Epithelial cell of proximal tubule (primary cell): ENCODE data around the gene MANSC4. TPM values are rescaled to one million over a fixed set of nuclear protein-coding genes. Genes with fewer than 3 reads are reported as not detected.
A peak's percentile ranks its signal among the peaks of the same experiment; 100 is the strongest.

Source experiments
- DNase-seq: peaks from one replicate; pipeline ENCODE4 v3.0.0-alpha.2; 2011; ENCODE audit warnings: low read depth
- H3K4me3 ChIP-seq: 2 replicates; pipeline ENCODE4 v1.5.1; 2011; ENCODE audit warnings: low read depth, mild to moderate bottlenecking, low read length
- total RNA-seq: library from RNA; depleted of rRNA; stranded (reverse); fragments of >200 nt; gene quantifications from 2 replicates; pipeline ENCODE4 v1.2.3, GENCODE V29; 2015
- TF ChIP-seq, protein P1 (sequence below): conservative IDR thresholded peaks from 2 replicates; pipeline ENCODE4 v1.5.1; 2012; ENCODE audit warnings: low read depth, mild to moderate bottlenecking, low read length

Gene MANSC4
- total RNA-seq, 1 donor from 2014 or later: not detected

DNA sequence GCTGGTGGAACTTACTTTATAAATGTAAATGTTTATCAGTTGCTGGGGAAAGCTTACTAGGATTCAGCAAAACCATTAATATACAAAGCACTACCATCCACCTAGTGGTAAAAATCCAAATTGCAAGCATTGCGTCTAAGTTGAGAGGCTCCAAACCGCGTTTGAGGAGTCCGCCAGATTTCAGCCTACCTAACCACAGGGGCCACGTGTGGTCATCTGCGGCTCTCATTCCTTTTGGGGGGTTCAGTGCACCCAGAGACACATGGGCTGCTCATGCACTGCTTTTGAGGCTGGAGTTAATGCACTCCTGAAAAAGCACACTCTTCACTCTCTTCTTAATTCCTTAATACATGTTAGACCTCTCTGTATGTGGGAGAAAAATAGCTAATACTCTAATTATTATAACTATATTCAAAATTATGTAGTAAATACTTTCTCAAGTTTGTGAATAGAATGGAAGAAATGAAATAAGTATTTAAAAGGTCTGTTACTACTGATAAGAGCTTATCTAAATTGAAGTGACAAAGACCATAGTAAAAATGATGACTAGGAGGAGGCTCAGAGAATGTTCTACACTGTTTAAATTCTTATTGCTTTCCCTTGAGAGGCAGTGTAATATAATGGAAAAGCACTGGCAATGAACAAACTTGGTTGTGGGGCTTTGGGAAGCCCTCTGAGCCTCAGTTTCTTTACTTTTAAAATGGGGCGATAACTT lies 41.4 kb upstream of the MANSC4 start:
- peak; percentile 42 for DNase-seq
- TF ChIP-seq, protein P1, sequence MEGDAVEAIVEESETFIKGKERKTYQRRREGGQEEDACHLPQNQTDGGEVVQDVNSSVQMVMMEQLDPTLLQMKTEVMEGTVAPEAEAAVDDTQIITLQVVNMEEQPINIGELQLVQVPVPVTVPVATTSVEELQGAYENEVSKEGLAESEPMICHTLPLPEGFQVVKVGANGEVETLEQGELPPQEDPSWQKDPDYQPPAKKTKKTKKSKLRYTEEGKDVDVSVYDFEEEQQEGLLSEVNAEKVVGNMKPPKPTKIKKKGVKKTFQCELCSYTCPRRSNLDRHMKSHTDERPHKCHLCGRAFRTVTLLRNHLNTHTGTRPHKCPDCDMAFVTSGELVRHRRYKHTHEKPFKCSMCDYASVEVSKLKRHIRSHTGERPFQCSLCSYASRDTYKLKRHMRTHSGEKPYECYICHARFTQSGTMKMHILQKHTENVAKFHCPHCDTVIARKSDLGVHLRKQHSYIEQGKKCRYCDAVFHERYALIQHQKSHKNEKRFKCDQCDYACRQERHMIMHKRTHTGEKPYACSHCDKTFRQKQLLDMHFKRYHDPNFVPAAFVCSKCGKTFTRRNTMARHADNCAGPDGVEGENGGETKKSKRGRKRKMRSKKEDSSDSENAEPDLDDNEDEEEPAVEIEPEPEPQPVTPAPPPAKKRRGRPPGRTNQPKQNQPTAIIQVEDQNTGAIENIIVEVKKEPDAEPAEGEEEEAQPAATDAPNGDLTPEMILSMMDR: peak; percentile 77
- no peak overlapping the region for H3K4me3 ChIP-seq

DNA sequence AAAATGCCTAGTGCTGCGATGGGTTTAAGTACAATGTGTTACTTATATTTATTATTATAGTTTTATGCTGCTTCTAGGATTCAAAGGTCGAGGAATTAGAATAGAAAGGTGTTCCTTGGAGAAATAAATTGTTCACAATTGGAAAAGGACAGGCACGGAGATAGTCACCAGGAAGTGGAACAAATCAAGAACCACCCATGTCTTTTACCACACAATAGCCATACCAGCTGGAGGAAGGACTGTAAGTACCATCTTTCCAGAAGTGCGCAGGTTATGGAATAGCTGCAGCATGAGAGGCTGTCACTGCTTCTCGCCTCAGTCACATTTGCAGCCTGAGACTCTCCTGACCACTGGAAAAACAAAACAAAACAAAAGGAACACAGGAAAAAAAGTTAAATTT lies 40.5 kb upstream of the MANSC4 start:
- TF ChIP-seq, protein P1: no peak
- DNase-seq: no peak

DNA sequence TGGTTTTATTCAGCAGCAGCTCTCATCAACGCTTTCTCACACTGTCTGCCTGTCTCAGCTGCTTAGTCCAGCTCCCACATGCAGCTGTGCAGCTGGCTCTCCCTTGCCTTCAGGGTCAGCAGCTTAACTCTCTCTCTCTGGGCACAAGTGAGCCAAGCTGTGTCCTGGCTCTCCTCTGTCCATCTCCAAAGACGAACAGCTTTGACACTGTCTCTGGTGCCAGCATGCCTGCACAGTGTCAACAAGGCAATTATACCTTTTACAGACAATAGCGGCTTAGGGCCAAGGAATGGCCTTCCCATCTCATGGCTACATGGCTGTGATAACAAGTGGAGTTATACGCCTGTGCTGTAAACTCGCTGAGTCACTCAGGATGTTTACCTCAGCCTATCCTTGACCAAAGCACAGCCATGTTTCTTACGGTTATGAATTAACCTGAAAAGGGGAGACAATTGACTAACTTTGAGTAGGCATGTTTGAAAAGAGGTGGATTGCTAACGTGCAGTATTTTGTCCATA lies 38.4 kb upstream of the MANSC4 start:
- no peak for DNase-seq
- TF ChIP-seq, protein P1: no peak

More for the DNA sequence above, 40.5 kb upstream of the MANSC4 start:
- H3K4me3 ChIP-seq: no peak overlapping the region

DNA sequence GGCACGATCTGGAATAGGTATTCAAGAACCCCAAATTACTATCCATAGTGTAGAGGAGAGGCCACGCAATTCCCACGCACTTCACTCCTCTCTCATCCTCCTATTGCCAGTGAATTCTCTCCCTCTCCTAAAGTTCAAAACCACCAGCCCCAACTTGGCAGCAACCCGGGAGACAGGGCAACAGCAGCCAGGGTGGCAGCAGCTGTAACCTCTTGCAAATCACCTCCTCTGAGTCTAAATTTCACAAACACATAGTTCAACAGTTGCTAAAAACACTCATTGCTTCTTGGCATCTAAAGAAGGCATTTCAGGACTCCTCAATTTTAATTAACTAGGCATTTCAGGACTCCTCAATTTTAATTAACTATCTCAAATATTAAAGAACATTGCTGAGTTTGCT lies 37.7 kb upstream of the MANSC4 start:
- TF ChIP-seq, protein P1: no peak
- H3K4me3 ChIP-seq: no peak overlapping the region
- no peak for DNase-seq

More for the DNA sequence above, 38.4 kb upstream of the MANSC4 start:
- no peak overlapping the region for H3K4me3 ChIP-seq

DNA sequence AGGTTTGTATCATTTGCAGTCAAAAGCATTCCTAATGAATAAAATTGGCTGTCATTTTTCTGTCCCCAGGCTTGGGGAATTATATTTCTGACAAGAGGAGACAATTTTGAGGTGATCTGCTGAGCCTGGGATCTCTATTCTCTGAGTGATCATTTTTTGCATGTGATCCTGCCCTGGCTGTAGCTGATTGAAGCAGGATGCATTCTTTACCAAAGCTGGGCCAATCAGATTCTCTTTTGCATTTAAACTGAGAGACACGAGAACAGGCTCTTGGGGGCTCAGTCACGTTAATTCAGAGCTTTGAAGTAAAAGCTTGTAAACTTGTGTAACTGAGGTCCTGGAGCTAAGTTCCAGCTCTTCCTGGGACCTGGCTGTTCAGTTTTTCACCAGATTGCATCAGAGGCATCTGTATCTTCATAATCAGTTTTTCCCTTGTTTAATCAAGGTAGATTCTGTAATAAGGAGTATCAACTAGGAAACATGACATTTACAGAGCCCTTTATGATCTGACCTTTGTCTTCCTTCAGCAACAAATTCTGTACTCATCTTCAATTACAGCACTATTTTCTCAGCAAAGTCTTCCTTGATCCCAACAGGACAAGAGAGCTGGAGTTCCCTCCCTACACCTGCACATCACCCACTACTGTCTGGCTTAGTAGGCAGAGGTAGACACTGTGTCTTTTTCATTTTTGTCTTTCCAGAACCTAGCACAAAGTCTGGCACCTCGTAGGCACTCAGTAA lies 35.0 kb upstream of the MANSC4 start:
- DNase-seq: no peak
- no peak overlapping the region for H3K4me3 ChIP-seq
- TF ChIP-seq, protein P1: no peak

DNA sequence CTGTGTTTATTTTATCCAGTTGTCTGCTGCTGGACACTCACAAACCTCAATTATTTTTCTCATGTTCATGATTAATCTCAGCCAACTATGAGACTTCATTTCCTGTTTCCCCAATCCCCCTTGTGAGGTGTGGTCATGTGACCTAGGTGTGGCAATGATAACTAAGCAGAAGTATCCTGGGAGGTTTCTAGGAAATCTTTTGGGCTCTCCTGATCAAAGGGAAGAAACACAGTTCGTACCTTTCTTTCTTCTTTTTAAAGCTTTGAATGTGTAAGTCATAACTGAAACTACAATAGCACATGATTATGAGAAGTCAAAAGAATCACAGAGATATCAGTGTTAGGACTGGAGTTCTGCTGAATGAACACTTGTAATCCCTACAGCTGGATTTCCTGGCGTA lies 34.4 kb upstream of the MANSC4 start:
- DNase-seq: no peak
- H3K4me3 ChIP-seq: no peak overlapping the region
- TF ChIP-seq, protein P1: no peak
